ENCODE results near the gene MARCHF3.
"Not testable (repeated sequence)": the region's sequence is repeated elsewhere in the genome, so short reads cannot be mapped to it uniquely, and the experiment has no call there.

GRCh38 chr5:126895712-126896111 is 134.6 kb downstream of the MARCHF3 start:
- TF ChIP-seq CTCF, POLR2A (IDR thresholded peaks at IDR 0.05): not testable (repeated sequence)
